Coronary artery (tissue), 2 donors: ENCODE results near the gene SPAG16.

Experiments used
- DNase-seq: peaks from one replicate; pipeline ENCODE4 v3.0.0-alpha.2; 2017; ENCODE audit warnings: low spot score
- H3K27ac ChIP-seq, 2 donors: fragments of 200-600 bp; sonication (generic); one replicate each; pipeline ENCODE4 v1.5.1; 2016 to 2019
- H3K4me3 ChIP-seq: fragments of 200-600 bp; sonication (generic); 2 replicates; pipeline ENCODE4 v1.5.1; 2016; ENCODE audit warnings: mild to moderate bottlenecking, moderate library complexity
- TF ChIP-seq, protein P1 (sequence below): fragments of 200-600 bp; sonication (generic); IDR thresholded peaks from one replicate; pipeline ENCODE4 v1.5.1; 2019; ENCODE audit warnings: antibody characterized with exemption

The SPAG16 gene

DNA sequence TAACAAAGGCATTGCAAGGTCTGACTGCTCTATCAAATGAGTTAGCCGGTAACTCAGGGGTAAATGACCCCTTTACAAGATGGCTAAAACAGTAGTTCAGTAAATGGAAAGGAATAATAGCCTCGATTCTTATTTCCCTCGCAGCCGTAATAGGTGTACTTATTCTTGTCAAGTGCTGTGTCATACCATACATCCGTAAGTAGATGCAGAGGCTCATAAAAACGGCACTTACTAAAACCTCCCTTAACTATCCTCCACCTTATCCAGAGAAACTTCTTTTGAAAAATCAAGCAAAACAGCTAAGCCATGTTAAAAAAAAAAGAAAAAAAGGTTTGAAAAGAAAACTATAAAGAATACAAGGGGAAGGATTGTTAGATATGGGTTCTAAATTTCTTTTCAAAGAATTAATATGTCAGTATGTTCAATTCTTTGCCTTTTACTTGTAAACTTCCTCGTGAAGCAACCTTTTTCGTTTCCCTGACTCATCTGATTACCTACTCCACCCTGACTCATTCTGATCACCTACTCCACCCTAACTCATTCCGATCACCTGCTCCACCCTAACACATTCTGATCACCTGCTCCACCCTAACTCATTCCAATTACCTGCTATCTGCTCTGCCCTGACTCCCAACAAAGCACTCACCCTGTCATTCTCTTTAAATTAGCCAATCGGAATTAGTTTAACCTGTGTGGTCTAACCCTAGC lies 127.5 kb downstream of the SPAG16 start:
- TF ChIP-seq, protein P1, sequence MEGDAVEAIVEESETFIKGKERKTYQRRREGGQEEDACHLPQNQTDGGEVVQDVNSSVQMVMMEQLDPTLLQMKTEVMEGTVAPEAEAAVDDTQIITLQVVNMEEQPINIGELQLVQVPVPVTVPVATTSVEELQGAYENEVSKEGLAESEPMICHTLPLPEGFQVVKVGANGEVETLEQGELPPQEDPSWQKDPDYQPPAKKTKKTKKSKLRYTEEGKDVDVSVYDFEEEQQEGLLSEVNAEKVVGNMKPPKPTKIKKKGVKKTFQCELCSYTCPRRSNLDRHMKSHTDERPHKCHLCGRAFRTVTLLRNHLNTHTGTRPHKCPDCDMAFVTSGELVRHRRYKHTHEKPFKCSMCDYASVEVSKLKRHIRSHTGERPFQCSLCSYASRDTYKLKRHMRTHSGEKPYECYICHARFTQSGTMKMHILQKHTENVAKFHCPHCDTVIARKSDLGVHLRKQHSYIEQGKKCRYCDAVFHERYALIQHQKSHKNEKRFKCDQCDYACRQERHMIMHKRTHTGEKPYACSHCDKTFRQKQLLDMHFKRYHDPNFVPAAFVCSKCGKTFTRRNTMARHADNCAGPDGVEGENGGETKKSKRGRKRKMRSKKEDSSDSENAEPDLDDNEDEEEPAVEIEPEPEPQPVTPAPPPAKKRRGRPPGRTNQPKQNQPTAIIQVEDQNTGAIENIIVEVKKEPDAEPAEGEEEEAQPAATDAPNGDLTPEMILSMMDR, result no peak
- DNase-seq, result no peak
- Histone ChIP-seq H3K27ac (no peak overlapping the region), H3K4me3 (no peak overlapping the region)

DNA sequence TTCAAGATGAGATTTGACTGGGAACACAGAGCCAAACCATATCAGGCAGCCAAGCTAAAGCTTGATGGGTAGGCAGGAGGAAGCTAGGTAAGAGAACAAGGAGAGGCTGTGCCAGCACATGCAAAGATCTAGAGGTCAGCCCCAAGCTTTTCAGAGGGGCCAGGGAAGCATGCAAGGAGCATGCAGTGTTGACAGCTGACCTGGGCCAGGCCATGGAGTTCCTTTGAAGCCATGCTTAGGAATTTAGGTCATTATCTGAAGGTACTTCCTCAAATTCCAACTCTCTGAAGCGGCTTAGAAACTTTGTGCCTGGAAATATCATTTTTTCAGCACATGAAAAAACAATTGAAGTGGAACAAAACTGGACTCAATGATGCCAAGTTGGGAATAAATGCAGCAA lies 130.8 kb downstream of the SPAG16 start:
- Histone ChIP-seq H3K27ac (no peak overlapping the region), H3K4me3 (no peak overlapping the region)
- TF ChIP-seq, protein P1, result no peak
- DNase-seq, result no peak

DNA sequence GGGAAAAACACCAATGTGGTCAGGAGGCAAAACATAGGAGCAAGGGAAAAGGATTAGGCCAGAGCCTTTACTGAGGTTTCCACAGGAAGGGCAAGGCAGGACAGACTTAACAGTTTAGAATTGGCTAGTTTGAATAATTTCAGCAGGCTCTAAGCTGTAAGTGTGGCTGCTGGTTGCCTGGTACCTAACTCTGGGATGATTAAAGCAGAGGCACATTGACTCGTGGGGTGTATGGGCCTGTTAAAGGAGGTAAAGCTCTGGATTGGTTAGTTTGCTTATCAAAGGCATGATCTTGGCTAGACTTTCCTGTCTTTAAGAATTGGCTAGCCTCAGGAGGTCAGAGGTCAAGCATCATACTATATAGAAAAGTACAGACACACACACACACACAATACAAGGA lies 132.6 kb downstream of the SPAG16 start:
- TF ChIP-seq, protein P1, result no peak
- DNase-seq, result no peak

DNA sequence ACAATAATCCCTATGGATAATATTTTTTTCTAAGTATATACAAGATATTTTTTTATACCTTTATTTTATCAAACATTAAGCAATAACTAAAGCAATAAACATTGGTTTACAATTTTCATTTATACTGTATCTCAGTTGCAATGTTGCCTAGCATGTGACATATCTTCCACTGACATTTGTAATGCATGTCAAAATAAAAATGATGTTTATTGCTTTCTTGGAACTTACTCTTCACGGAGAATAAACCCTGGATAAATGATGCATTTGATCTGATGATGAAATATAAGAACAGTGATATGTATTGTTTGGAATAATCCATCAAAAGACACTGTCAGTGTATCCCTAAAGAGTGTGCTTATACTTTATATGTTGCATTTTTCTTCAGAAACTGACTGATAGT lies 135.7 kb downstream of the SPAG16 start:
- H3K27ac ChIP-seq, result no peak overlapping the region
- no peak for DNase-seq
- H3K4me3 ChIP-seq, result no peak overlapping the region
- TF ChIP-seq, protein P1, result no peak

More for the DNA sequence above, 132.6 kb downstream of the SPAG16 start:
- no peak overlapping the region for H3K4me3 ChIP-seq
- no peak overlapping the region for H3K27ac ChIP-seq

DNA sequence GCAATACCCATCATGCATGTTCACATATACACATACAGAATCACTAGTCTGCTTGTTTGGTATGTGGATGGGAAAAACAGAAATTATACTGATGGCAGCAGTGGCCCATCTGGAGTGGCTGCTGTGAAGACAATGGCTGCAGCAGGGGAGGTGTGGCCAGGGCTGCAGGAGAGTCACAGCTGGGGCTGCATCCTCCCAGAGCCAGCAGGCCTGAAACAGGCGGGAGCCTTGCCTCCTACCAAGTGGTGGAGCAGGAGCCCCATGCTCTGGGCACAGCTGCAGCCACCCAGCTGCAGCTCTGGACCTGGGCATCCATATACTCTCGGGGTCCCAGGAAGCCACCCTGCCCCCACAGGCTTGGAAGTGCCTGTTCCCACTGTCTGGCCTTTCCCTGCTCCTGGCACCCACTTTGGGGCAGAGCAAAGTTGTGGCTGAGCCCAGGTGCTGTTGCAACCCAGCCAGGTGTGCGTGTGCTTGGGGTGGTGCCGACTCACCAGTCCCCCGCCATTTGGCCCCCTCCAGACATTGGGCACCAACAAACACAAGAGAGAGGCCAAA lies 136.6 kb downstream of the SPAG16 start:
- Histone ChIP-seq H3K4me3 (no peak overlapping the region), H3K27ac (no peak overlapping the region)
- TF ChIP-seq, protein P1, result no peak
- no peak for DNase-seq

DNA sequence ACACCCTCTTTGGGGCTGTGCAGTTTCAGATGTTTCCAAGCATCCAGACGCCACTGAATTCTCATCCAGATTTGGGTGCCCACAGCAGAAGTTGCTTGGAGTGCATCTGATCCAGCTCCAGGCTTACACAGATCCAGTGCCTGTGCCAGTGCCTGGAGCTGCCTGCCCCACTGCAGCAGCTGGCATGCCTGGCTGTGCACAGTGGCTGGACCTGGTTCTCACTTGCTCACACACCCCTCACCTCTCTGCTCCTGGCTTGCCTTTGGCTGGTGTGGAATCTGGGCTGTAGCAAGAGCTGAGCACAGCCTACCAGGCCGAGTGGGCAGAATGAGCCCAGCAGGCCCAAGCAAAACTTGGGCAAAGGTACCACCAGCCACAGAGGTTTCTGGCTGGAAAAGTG lies 137.9 kb downstream of the SPAG16 start:
- DNase-seq, result no peak
- TF ChIP-seq, protein P1, result no peak
- Histone ChIP-seq H3K27ac (no peak overlapping the region), H3K4me3 (no peak overlapping the region)

DNA sequence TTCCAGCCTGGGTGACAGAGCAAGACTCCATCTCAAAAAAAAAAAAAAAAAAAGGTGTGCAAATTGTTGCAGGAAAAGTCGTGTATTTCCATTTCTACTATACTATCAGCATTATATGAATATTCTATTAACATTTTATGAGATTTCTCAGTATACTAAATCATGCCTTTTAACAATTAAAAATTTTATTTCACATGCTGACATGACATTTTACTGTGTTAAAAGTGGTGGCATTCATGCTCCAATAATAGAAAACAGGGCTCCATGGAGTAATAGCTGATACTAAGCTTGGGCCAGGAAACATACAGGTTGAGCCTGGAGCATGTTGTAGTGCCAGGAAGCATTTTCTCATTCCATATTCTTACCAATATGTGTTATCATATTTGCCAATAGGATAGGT lies 141.4 kb downstream of the SPAG16 start:
- Histone ChIP-seq H3K4me3 (no peak overlapping the region), H3K27ac (no peak overlapping the region)
- TF ChIP-seq, protein P1, result no peak
- DNase-seq, result no peak
